Glutamatergic neuron (in vitro differentiated cells): ENCODE measurements around the gene CCDC74A. TPM values are rescaled to one million over a fixed set of nuclear protein-coding genes. Genes with fewer than 3 reads are reported as not detected.

Experiments
- DNase-seq: peaks from one replicate; pipeline ENCODE4 v3.0.0; 2022
- H3K27ac Mint-ChIP-seq: one replicate; pipeline ENCODE4 v1.8.0; 2020; ENCODE audit warnings: mild to moderate bottlenecking, mixed read lengths, inconsistent platforms; ENCODE audit not compliant: unreplicated experiment
- H3K27me3 Mint-ChIP-seq: one replicate; pipeline ENCODE4 v1.8.0; 2020; ENCODE audit warnings: mild to moderate bottlenecking, moderate library complexity, mixed read lengths, inconsistent platforms; ENCODE audit not compliant: unreplicated experiment
- H3K36me3 Mint-ChIP-seq: one replicate; pipeline ENCODE4 v1.8.0; 2020; ENCODE audit warnings: mild to moderate bottlenecking, mixed read lengths, inconsistent platforms; ENCODE audit not compliant: unreplicated experiment
- H3K4me1 Mint-ChIP-seq: one replicate; pipeline ENCODE4 v1.8.0; 2020; ENCODE audit warnings: mild to moderate bottlenecking, low read depth, mixed read lengths, inconsistent platforms; ENCODE audit not compliant: unreplicated experiment
- H3K4me3 Mint-ChIP-seq: one replicate; pipeline ENCODE4 v1.8.0; 2020; ENCODE audit warnings: mild to moderate bottlenecking, mixed read lengths, inconsistent platforms; ENCODE audit not compliant: unreplicated experiment
- H3K9me3 Mint-ChIP-seq: one replicate; pipeline ENCODE4 v1.8.0; 2020; ENCODE audit warnings: mild to moderate bottlenecking, moderate library complexity, mixed read lengths, inconsistent platforms; ENCODE audit not compliant: unreplicated experiment
- microRNA-seq: library from miRNA; unstranded; fragments of <30 nt; microRNA quantifications from one replicate; pipeline ENCODE4, GENCODE V29; 2020; ENCODE audit not compliant: unreplicated experiment
- total RNA-seq: library from RNA; stranded (reverse); fragmentation: NEBNext Ultra II Directional; extraction: Animal tissue kit (Norgen Biotek cat#: 25700); gene quantifications from one replicate; pipeline ENCODE4 v1.2.1, GENCODE V29; 2021; ENCODE audit not compliant: unreplicated experiment
- TF ChIP-seq, protein P1 (sequence below): fragments of 200-600 bp; sonication (generic); IDR thresholded peaks from one replicate; pipeline ENCODE4 v1.5.0; 2021; ENCODE audit not compliant: partially characterized antibody, unreplicated experiment

Gene CCDC74A
- total RNA-seq, 1 donor from 2014 or later, result 0.54 TPM

DNA sequence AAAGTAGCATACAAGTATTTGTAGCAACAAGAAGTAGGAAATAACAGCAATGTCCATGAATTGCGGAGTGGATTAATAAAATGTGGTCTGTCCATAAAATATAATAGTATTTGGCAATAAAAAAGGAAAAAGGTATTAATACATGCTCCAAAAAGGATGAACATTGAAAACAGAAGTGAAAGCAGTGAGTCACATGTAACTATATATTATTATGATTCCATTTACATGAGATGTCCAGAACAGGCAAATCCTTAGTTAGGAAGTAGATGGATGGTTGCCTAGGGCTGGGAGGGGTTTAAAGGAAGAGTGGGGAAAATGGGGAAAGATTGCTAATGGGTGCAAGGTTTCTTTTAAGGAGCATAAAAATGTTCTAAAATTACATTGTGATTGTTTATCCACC, 44.5 kb downstream of the CCDC74A start:
- H3K36me3 Mint-ChIP-seq, result no peaks in the 10 kb centered on the region
- TF ChIP-seq, protein P1, sequence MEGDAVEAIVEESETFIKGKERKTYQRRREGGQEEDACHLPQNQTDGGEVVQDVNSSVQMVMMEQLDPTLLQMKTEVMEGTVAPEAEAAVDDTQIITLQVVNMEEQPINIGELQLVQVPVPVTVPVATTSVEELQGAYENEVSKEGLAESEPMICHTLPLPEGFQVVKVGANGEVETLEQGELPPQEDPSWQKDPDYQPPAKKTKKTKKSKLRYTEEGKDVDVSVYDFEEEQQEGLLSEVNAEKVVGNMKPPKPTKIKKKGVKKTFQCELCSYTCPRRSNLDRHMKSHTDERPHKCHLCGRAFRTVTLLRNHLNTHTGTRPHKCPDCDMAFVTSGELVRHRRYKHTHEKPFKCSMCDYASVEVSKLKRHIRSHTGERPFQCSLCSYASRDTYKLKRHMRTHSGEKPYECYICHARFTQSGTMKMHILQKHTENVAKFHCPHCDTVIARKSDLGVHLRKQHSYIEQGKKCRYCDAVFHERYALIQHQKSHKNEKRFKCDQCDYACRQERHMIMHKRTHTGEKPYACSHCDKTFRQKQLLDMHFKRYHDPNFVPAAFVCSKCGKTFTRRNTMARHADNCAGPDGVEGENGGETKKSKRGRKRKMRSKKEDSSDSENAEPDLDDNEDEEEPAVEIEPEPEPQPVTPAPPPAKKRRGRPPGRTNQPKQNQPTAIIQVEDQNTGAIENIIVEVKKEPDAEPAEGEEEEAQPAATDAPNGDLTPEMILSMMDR, result no peak
- no peaks in the 10 kb centered on the region for H3K27me3 Mint-ChIP-seq
- no peak overlapping the region for H3K27ac Mint-ChIP-seq
- no peaks in the 10 kb centered on the region for H3K9me3 Mint-ChIP-seq
- no peak overlapping the region for H3K4me3 Mint-ChIP-seq
- DNase-seq, result no peak
- no peaks in the 10 kb centered on the region for H3K4me1 Mint-ChIP-seq

DNA sequence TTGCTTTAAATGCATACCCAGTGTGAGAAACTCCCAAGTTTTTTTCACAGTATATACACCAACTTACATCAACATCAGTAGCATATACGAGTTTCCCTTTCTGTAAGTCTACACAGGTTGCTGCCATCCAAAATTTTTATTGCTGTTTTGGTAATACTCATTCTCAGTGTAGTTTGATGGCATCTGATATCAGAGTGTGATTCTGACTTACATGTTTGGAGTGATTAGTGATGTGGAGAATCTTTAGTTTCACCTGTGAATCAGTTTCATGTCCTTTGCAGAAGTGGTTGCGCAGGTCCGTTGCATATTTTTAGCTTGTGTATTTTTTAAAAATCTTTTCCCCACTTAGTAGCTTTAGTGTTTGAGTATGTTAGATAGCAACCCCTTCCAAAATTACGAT, 50.1 kb downstream of the CCDC74A start:
- no peak overlapping the region for H3K4me3 Mint-ChIP-seq
- no peaks in the 10 kb centered on the region for H3K36me3 Mint-ChIP-seq
- H3K9me3 Mint-ChIP-seq, result no peaks in the 10 kb centered on the region
- no peak for DNase-seq
- no peaks in the 10 kb centered on the region for H3K4me1 Mint-ChIP-seq
- H3K27me3 Mint-ChIP-seq, result no peaks in the 10 kb centered on the region
- TF ChIP-seq, protein P1, result no peak
- no peak overlapping the region for H3K27ac Mint-ChIP-seq

DNA sequence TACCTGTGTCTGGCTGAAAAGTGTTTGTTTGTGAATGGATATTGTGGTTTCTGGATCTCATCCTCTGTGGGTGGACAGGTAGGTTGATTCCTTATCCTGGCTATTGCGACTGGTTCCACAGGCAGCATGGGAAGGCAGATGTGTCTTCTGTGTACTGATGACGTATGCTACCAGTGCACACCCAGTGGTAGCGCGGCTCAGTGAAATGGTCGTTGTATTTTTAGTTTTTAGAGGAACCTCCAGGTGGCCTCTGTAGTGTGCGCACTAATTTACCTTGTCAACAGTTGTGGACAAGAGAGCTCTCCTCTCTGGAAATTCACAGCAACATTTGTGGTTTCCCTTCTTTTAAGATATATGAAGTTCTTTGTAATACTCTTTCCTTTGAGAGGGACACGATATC, 52.5 kb downstream of the CCDC74A start:
- Mint-ChIP-seq H3K36me3 (no peaks in the 10 kb centered on the region), H3K27me3 (no peaks in the 10 kb centered on the region)
- no peak for DNase-seq

More for the DNA sequence above, 52.5 kb downstream of the CCDC74A start:
- H3K4me1 Mint-ChIP-seq, result no peaks in the 10 kb centered on the region
- H3K27ac Mint-ChIP-seq, result no peak overlapping the region
- H3K4me3 Mint-ChIP-seq, result no peak overlapping the region
- no peaks in the 10 kb centered on the region for H3K9me3 Mint-ChIP-seq
- TF ChIP-seq, protein P1, result no peak

Small RNA genes lying within 50 kb of the gene (microRNA-seq; reads per million reads assigned to microRNA genes)
- not detected for gene MIR4784

Other genes starting within 250 kb of the CCDC74A start
- gene RAB6D, start 163.7 kb upstream of the CCDC74A start, total RNA-seq, result not detected
- not detected for gene TUBA3D, start 51.8 kb upstream of the CCDC74A start, total RNA-seq
- gene MZT2A, start 35.5 kb upstream of the CCDC74A start, total RNA-seq, result 100 TPM